HCT116 (cell line): Measurements from ENCODE around the gene CHI3L2. TPM values are rescaled to one million over a fixed set of nuclear protein-coding genes. Genes with fewer than 3 reads are reported as not detected.

ENCODE experiments used
- ATAC-seq: fragments of 200-7000 bp; cut with Tn5 transposase; 2 replicates; pipeline ENCODE4 v1.9.1; 2020; ENCODE audit warnings: mild to moderate bottlenecking, moderate library complexity
- BruUV-seq: library from RNA; stranded (reverse); fragments of 400-500 nt; replicated peaks from 2 replicates; lab custom pipeline; 2021; lab: Mats Ljungman, UMichigan
- CTCF ChIA-PET: fragments of 300-600 bp; sonication (Branson Sonifier 250); formaldehyde crosslinking; loops from one replicate; lab custom pipeline; 2021; ENCODE audit warnings: antibody characterized with exemption; lab: Charles Lee
- POLR2A ChIA-PET: fragments of 300-600, 350-600 bp; sonication (Branson Sonifier 250); formaldehyde crosslinking; loops from one replicate; lab custom pipeline; 2021; ENCODE audit warnings: antibody characterized with exemption; lab: Charles Lee
- RAD21 ChIA-PET, 2 experiments: fragments of 300-600 bp; sonication (Branson Sonifier 250); formaldehyde crosslinking; loops; one replicate each; lab custom pipeline; 2023; ENCODE audit warnings: low total read pairs in 2 of 2; ENCODE audit not compliant: uncharacterized antibody in 2 of 2, unreplicated experiment in 2 of 2, low non-redundant PET in 1 of 2; lab: Charles Lee
- DNase-seq: peaks from one replicate; pipeline ENCODE4 v3.0.0-alpha.2; 2010; ENCODE audit warnings: low read depth, low spot score
- H2AFZ ChIP-seq: fragments of 200-600 bp; shearing (Covaris generic), sonication (generic); 2 replicates; pipeline ENCODE4 v1.6.1; 2017; ENCODE audit warnings: low read depth, mixed run types, mixed read lengths, antibody characterized with exemption, low read length; ENCODE audit not compliant: poor library complexity, severe bottlenecking
- H3K27ac ChIP-seq: 2 replicates; pipeline ENCODE4 v1.5.1; 2012; ENCODE audit warnings: low read depth, low read length
- H3K27me3 ChIP-seq: fragments of 200-600 bp; sonication (generic); 2 replicates; pipeline ENCODE4 v1.6.1; 2016; ENCODE audit warnings: mixed run types, low read length, mixed read lengths; ENCODE audit not compliant: insufficient read depth
- H3K36me3 ChIP-seq, 2 experiments: fragments of 200-500 bp in 1 of 2; fragments of 200-600 bp in 1 of 2; sonication (Bioruptor generic) in 1 of 2; sonication (generic) in 1 of 2; 2 replicates each; pipeline versions ENCODE4 v1.5.1 to v1.6.1; 2014 to 2016; ENCODE audit warnings: low read length in 2 of 2, inconsistent platforms in 1 of 2, mixed read lengths in 1 of 2, mixed run types in 1 of 2; ENCODE audit not compliant: insufficient read depth in 2 of 2, control insufficient read depth in 1 of 2
- H3K4me1 ChIP-seq, 2 experiments: fragments of 200-600 bp in 1 of 2; sonication (generic) in 1 of 2; 2 replicates each; pipeline versions ENCODE4 v1.5.1 to v1.6.1; 2012 to 2017; ENCODE audit warnings: low read length in 2 of 2, inconsistent platforms in 1 of 2, mild to moderate bottlenecking in 1 of 2, mixed read lengths in 1 of 2, mixed run types in 1 of 2, moderate library complexity in 1 of 2; ENCODE audit not compliant: insufficient read depth in 2 of 2, control insufficient read depth in 1 of 2
- H3K4me2 ChIP-seq: fragments of 200-600 bp; sonication (generic); 2 replicates; pipeline ENCODE4 v1.6.1; 2017; ENCODE audit warnings: mixed run types, low read length, mixed read lengths
- H3K4me3 ChIP-seq, 2 experiments: fragments of 200-600 bp in 1 of 2; sonication (generic) in 1 of 2; replicated peaks in 1 of 2; 2 replicates each; pipeline ENCODE4 v1.5.1; 2011 to 2016; ENCODE audit warnings: low read length in 2 of 2, control low read depth in 1 of 2, low read depth in 1 of 2, mild to moderate bottlenecking in 1 of 2, mixed read lengths in 1 of 2, mixed run types in 1 of 2
- H3K79me2 ChIP-seq: fragments of 200-600 bp; sonication (generic); 2 replicates; pipeline ENCODE4 v1.6.1; 2017; ENCODE audit warnings: mild to moderate bottlenecking, mixed run types, low read length, moderate library complexity, mixed read lengths; ENCODE audit not compliant: insufficient read depth
- H3K9ac ChIP-seq: fragments of 200-600 bp; sonication (generic); 2 replicates; pipeline ENCODE4 v1.6.1; 2016; ENCODE audit warnings: low read length, mixed read lengths
- H3K9me2 ChIP-seq: fragments of 200-600 bp; sonication (generic), shearing (Covaris generic); 2 replicates; pipeline ENCODE4 v1.6.1; 2017; ENCODE audit warnings: mixed run types, mild to moderate bottlenecking, moderate library complexity; ENCODE audit not compliant: insufficient read depth
- H3K9me3 ChIP-seq, 2 experiments: fragments of 200-500 bp in 1 of 2; fragments of 200-600 bp in 1 of 2; sonication (Bioruptor generic) in 1 of 2; sonication (generic) in 1 of 2; 2 replicates each; pipeline ENCODE4 v1.6.1; 2014 to 2017; ENCODE audit warnings: low read length in 2 of 2, mixed read lengths in 2 of 2, inconsistent platforms in 1 of 2, low read depth in 1 of 2, mild to moderate bottlenecking in 1 of 2, mixed run types in 1 of 2, moderate library complexity in 1 of 2; ENCODE audit not compliant: control insufficient read depth in 1 of 2, insufficient read depth in 1 of 2
- H4K20me1 ChIP-seq: fragments of 200-600 bp; sonication (generic), shearing (Covaris generic); 2 replicates; pipeline ENCODE4 v1.6.1; 2017; ENCODE audit warnings: mixed run types, mild to moderate bottlenecking, moderate library complexity; ENCODE audit not compliant: insufficient read depth
- CEBPB ChIP-seq: IDR thresholded peaks from 2 replicates; pipeline ENCODE4 v1.6.1; 2012; ENCODE audit warnings: low read depth
- EGR1 ChIP-seq: IDR thresholded peaks from 2 replicates; pipeline ENCODE4 v1.6.1; 2012; ENCODE audit warnings: low read depth
- EZH2 ChIP-seq: fragments of 200-600 bp; sonication (generic); IDR thresholded peaks from 2 replicates; pipeline ENCODE4 v1.6.1; 2017; ENCODE audit warnings: antibody characterized with exemption, mixed run types
- EZH2phosphoT487 ChIP-seq: fragments of 200-600 bp; IDR thresholded peaks from 2 replicates; pipeline ENCODE4 v1.6.1; 2018; ENCODE audit warnings: antibody characterized with exemption, borderline replicate concordance
- JUND ChIP-seq: IDR thresholded peaks from 2 replicates; pipeline ENCODE4 v1.6.1; 2012
- POLR2A ChIP-seq: IDR thresholded peaks from 2 replicates; pipeline ENCODE4 v1.7.0; 2011; ENCODE audit warnings: borderline replicate concordance; ENCODE audit not compliant: insufficient read depth, insufficient read length; ENCODE audit errors: extremely low read depth
- RAD21 ChIP-seq: IDR thresholded peaks from 2 replicates; pipeline ENCODE4 v1.6.1; 2012; ENCODE audit warnings: low read depth, mild to moderate bottlenecking
- SIN3A ChIP-seq: IDR thresholded peaks from 2 replicates; pipeline ENCODE4 v1.6.1; 2012; ENCODE audit warnings: low read depth
- ZBTB33 ChIP-seq: IDR thresholded peaks from 2 replicates; pipeline ENCODE4 v1.6.1; 2011; ENCODE audit warnings: mild to moderate bottlenecking, low read length, moderate library complexity; ENCODE audit not compliant: insufficient replicate concordance; ENCODE audit errors: extremely low read depth
- ZFX ChIP-seq: fragments of 450-650 bp; IDR thresholded peaks from 2 replicates; pipeline ENCODE4 v1.6.1; 2017
- ZNF274 ChIP-seq: fragments of 200-500 bp; sonication (Bioruptor generic); IDR thresholded peaks from 2 replicates; pipeline ENCODE4 v1.6.1; 2014; ENCODE audit warnings: mild to moderate bottlenecking, low read depth, low read length, inconsistent platforms
- intact Hi-C: fragments of 100-400 bp; cut with micrococcal nuclease; formaldehyde crosslinking; loops from 2 replicates; pipeline ENCODE4 v1.10.0; 2022
- total RNA-seq: library from RNA; stranded (reverse); gene quantifications from one replicate; pipeline ENCODE4 v1.2.1, GENCODE V29; 2021; ENCODE audit not compliant: unreplicated experiment

The CHI3L2 gene
- total RNA-seq, 1 experiment from 2014 or later: not detected

- no peak overlapping the region for H3K9ac ChIP-seq
- no peaks in the 10 kb centered on the region for H3K4me1 ChIP-seq
- TF ChIP-seq ZFX (no peak), CEBPB (no peak), POLR2A (no peak), JUND (no peak), RAD21 (no peak), EGR1 (no peak), EZH2 (no peak), ZBTB33 (no peak), EZH2phosphoT487 (no peak), ZNF274 (no peak), SIN3A (no peak)
- H3K27ac ChIP-seq: no peak overlapping the region
- RAD21 ChIA-PET: no interaction called here
- no TSS peak for BruUV-seq
- no peak overlapping the region for H2AFZ ChIP-seq
- no peak overlapping the region for H3K4me2 ChIP-seq
- peaks cover 5% of the 10 kb centered on the region; the same call in 1 of the 2 replicates for H3K27me3 ChIP-seq
- no peak for ATAC-seq
- POLR2A ChIA-PET: no interaction called here
- CTCF ChIA-PET: no interaction called here
- intact Hi-C loops: no loop called here
- no peaks in the 10 kb centered on the region for H3K36me3 ChIP-seq
- H4K20me1 ChIP-seq: no peaks in the 10 kb centered on the region
- no peak overlapping the region for H3K4me3 ChIP-seq
- no peaks in the 10 kb centered on the region for H3K79me2 ChIP-seq
- H3K9me3 ChIP-seq: no peaks in the 10 kb centered on the region
- H3K9me2 ChIP-seq: no peaks in the 10 kb centered on the region
- DNase-seq: no peak
Observed at GRCh38 chr1:111280267-111280666, 52.8 kb downstream of the CHI3L2 start.
